Ammon's horn (tissue), 1 donor: ENCODE results near the gene CACNA1D.

Source experiments
- DNase-seq: peaks from one replicate; pipeline ENCODE4 v3.0.0-alpha.2; 2016; ENCODE audit warnings: low spot score

Gene CACNA1D

GRCh38 chr3:53691349-53691748, 196.9 kb downstream of the CACNA1D start:
- DNase-seq = no peak

GRCh38 chr3:53691885-53692284, 197.5 kb downstream of the CACNA1D start:
- DNase-seq = no peak

- no peak for DNase-seq
Measured at GRCh38 chr3:53693451-53693850, 199.0 kb downstream of the CACNA1D start.

GRCh38 chr3:53694046-53694445, 199.6 kb downstream of the CACNA1D start:
- DNase-seq = no peak

- no peak for DNase-seq
Measured at GRCh38 chr3:53694666-53695323, 200.4 kb downstream of the CACNA1D start.

GRCh38 chr3:53695324-53695690, 200.9 kb downstream of the CACNA1D start:
- DNase-seq = no peak

- DNase-seq = no peak
Measured at GRCh38 chr3:53696401-53697172, 202.2 kb downstream of the CACNA1D start.

- no peak for DNase-seq
Measured at GRCh38 chr3:53700441-53700840, 206.0 kb downstream of the CACNA1D start.

- no peak for DNase-seq
Measured at GRCh38 chr3:53702776-53703530, 208.5 kb downstream of the CACNA1D start.

- DNase-seq = no peak
Measured at GRCh38 chr3:53703630-53704362, 209.4 kb downstream of the CACNA1D start.

- DNase-seq = no peak
Measured at GRCh38 chr3:53704363-53704725, 209.9 kb downstream of the CACNA1D start.

- no peak for DNase-seq
Measured at GRCh38 chr3:53705024-53705745, 210.8 kb downstream of the CACNA1D start.

- DNase-seq = no peak
Measured at GRCh38 chr3:53705774-53706173, 211.4 kb downstream of the CACNA1D start.

GRCh38 chr3:53707222-53707621, 212.8 kb downstream of the CACNA1D start:
- no peak for DNase-seq

- no peak for DNase-seq
Measured at GRCh38 chr3:53708001-53708621, 213.7 kb downstream of the CACNA1D start.

- no peak for DNase-seq
Measured at GRCh38 chr3:53709256-53709655, 214.8 kb downstream of the CACNA1D start.

- peak; percentile 82 for DNase-seq
Measured at GRCh38 chr3:53709860-53710674, 215.7 kb downstream of the CACNA1D start.

- DNase-seq = no peak
Measured at GRCh38 chr3:53711387-53711786, 217.0 kb downstream of the CACNA1D start.

- no peak for DNase-seq
Measured at GRCh38 chr3:53712817-53713388, 218.5 kb downstream of the CACNA1D start.

GRCh38 chr3:53713626-53714025, 219.2 kb downstream of the CACNA1D start:
- DNase-seq = no peak
